Left kidney (tissue), 2 donors: ENCODE measurements around the gene ROM1. TPM values are rescaled to one million over a fixed set of nuclear protein-coding genes. Genes with fewer than 3 reads are reported as not detected.
"Not testable (repeated sequence)": the region's sequence is repeated elsewhere in the genome, so short reads cannot be mapped to it uniquely, and the experiment has no call there.

Experiments used
- DNase-seq: peaks from one replicate; pipeline ENCODE4 v3.0.0-alpha.2; 2013
- polyA plus RNA-seq: library from polyadenylated mRNA; unstranded; fragments of 120-200 nt; gene quantifications from one replicate; pipeline ENCODE4 v1.2.1, GENCODE V29; 2013; ENCODE audit not compliant: insufficient read length

The ROM1 gene
- polyA plus RNA-seq, 1 donor, result 3.5 TPM

DNA sequence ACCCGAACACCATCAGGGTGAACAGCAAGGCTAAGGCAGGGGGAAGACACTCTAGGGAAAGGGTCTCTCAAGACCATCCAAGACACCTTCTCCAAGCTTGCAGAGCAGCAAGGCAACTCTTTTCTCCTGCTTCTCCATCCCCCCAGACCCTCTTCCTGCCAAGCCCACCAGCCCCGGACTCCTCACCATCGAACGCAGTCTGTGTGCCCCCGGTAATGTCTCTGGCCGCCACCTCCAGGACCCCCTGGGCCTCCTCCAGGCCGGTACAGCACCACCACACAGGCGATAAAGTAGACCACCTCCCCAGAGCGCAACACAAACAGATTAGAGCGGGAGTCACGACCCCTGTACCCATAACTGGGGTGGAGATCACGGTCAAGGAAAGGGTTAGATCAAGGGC lies 4.3 kb upstream of the ROM1 start:
- DNase-seq, result no peak

DNA sequence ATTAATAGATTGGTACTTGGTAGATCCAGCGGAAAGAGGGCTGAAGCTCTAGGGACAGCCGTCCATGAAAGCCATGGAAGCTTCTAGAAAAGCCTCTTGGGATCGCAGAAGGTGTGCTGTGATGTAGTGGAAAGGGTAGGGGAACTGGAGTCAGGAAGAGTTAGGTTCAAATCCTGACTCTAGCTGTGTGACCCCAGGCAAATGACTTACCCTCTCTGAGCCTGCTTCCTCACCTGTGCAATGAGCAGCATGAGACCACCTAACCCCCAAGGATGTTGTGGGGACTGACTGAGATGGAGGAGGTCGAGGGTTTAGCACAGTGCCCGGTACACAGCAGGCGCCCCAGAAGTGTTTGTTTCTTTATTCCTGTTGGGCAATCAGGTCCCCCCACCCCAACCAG lies 2.7 kb upstream of the ROM1 start:
- DNase-seq, result no peak

DNA sequence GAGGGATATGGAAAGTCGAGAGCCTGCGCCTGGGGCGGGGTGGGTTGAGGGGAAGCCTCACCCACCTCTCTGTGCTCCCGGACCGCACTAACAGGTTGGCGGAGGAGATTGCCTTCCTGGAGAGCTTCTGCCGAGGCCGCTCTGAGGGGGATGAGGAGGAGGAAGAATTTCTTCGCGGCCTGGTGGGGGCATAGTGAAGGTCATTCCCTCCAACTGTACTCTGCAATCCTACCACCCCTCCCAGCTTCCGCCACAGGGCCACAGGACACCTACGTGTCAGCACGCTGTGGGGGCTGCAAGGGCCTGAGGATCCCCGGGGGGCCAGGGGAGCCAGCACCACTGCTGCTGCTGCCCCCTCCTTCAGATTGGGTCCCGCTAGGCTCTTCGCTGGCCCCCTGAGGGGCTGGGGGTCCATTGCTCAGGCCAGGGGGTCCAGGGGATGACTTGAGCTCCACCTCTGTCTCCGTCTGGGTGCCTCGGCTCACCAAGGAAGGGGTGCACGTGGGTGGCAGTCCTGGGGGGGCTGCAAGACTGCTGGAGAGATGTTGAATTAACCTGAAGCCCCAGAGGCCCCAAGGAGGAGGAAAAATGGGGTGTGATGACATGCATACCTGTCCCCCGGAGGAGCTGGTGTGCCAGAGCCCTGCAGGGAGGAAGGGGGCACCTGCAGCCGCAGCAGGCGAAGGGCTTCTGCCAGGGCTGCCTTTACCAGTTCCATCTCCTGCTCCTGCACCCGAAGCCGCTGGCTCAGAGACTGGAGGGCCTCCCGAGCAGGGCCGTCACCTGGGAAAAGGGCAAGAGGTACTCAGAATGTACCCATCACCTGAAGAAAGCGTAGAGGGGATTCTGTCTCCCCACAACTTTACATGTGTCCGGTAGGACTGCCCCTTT lies 2.0 kb upstream of the ROM1 start:
- DNase-seq, result no peak

DNA sequence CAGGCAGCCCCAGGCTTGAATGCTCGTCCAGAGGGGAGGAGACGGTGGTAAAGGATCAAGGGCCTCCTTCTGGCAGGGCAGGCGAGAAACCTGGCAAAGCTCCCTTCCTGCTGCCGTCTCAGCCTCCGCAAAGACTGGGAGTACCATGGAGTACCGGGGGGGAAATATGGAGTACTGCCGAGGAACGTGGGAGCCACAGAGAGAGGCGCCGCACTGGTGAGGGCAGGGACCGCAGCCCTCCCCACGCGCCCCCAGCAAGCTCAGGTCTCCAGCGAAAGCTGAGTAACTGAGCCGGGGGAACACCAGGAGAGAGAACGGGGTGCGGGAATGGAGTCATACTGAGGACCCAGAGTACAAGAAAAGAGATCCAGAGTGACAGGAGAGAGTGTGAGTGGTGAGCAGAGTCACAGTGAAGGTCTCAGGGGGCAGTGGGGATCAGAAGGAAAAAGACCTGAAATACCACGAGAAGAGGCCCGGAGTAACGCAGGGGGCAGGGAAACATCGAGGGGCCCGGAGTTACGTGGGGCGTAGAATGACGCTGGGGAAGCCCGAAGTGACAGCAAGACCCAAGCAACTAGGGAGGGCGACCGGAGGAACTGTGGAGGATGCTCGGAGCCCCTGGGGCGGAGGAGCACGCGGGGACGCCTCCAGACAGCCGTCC lies 1.2 kb upstream of the ROM1 start:
- no peak for DNase-seq

DNA sequence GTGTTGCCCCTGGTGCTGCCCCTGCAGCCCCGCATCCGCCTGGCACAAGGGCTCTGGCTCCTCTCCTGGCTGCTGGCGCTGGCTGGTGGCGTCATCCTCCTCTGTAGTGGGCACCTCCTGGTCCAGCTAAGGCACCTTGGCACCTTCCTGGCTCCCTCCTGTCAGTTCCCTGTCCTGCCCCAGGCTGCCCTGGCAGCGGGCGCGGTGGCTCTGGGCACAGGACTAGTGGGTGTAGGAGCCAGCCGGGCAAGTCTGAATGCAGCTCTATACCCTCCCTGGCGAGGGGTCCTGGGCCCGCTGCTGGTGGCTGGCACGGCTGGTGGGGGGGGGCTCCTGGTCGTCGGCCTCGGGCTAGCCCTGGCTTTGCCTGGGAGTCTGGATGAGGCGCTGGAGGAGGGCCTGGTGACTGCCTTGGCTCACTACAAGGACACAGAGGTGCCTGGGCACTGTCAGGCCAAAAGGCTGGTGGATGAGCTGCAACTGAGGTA lies 278 bp downstream of the ROM1 start:
- no peak for DNase-seq

DNA sequence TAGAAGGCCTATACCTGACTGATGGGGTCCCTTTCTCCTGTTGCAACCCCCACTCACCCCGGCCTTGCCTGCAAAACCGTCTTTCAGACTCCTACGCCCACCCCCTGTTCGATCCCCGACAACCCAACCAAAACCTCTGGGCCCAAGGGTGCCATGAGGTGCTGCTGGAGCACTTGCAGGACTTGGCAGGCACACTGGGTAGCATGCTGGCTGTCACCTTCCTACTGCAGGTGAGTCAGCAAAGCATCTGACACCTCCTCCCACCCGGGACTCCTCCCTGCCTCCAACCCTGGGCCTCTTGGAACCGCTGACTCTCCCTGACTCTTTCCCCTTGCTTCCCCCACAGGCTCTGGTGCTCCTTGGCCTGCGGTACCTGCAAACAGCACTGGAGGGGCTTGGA lies 1.2 kb downstream of the ROM1 start:
- DNase-seq, result no peak

DNA sequence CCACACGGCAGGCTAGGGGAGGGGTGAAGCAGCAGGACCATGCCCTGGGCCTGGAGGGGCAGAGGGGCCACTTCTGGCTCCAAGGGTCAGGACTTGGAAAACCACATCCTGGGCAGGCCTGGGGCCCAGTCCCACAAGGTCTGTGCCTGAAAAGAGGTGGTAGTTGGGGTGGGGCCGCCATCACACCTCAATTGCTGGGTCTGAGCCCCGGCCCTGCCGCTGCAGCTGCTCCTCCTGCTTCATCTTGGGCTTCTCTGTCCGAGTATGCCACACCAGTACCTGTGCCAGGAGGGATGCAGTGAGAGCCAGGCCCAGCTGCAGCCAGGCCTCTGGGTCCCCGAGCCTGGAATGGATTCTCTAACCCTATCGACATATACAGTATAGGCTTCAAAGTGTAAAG lies 2.5 kb downstream of the ROM1 start:
- no peak for DNase-seq

DNA sequence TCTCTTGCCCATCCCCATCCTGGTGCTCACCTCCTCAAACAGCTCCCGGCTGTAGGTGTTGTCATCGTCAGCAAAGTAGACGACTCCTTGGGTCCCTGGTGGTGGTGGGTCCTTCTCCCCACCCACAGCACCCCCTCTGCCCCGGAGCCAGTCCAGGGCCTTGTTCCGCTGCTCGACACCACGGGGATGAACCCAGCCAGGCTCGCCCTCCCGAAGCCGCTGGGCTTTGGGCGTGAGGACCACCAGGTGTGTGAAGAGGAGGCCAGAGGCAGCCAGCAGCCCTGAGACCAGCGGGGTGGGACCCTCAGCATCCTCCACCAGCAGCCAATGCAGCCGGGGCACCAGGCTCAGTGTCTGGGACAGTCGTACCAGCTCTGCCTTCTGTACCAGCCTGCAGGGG lies 3.9 kb downstream of the ROM1 start:
- DNase-seq, result not testable (repeated sequence)

DNA sequence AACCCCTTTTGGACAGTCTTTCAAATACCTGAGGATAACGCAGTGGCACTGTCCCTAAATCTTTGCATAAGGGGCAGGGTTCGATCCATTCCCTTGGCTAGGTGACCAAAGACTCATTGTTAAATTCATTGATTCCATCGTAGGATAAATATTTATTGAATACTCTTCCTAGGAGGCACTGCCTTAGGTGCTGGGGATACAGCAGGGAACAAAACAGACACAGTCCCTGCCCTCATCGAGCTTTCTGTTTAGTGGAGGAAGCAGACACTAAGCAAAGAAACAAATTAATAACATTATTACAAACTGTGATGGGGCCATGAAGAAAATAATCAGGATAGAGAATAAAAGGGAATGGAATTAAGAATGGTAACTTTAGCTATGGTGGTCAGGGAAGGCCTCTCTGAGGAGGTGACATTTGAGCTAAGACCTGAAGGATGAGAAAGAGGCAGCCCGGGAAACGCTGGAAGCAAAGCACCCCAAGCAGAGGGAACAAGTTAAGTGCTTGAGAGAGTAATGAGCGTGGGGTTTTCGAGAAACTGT lies 8.0 kb downstream of the ROM1 start:
- no peak for DNase-seq

DNA sequence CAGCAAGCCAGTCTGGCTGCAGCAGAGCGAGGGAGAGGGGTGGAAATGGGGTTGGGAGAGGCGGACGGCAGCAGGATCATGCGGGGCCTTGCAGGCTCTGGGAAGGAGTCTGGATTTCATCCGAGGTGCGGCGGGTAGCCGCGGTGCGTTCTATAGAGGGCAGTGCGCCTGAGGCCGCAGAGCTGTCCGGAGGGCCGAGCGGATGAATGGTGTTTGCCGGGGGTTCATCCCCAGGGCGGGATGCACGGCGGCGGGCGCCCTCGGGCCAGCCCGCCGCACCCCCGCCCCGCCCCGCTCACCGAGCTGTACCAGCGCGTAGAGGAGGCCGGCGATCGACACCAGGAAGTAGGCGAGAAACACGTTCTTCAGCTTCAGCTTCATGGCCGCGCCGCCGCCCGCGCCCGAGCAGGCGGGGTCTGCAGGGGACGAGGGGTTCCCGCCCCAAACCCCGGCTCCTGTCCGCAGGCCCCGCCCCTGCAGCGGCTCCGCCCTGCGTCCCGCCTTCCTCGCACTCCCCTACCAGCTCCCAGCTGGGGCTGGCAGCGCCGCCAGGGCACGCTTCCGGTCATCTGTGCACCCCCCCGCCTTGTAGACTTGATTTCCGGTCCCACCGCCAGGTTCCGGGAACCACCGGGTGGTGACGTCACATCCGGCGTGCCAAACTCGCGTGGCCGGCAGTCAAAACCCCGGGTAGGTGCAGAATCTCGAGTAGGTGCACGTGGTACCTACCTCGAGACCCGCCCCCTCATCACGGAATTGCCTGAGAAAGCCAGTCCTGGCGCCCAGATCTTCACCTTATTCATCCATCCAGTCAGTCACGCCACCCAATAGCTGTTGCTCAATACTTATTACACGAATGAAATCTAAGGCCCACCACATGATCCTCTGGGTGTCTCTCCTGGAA lies 8.8 kb downstream of the ROM1 start, which contains the start of gene B3GAT3:
Gene B3GAT3, minus strand, starts transcription at position 420 of the 904 bp plus-strand sequence. Its CDS starts 39 bp downstream, at position 381.
- peak; percentile 93 for DNase-seq

DNA sequence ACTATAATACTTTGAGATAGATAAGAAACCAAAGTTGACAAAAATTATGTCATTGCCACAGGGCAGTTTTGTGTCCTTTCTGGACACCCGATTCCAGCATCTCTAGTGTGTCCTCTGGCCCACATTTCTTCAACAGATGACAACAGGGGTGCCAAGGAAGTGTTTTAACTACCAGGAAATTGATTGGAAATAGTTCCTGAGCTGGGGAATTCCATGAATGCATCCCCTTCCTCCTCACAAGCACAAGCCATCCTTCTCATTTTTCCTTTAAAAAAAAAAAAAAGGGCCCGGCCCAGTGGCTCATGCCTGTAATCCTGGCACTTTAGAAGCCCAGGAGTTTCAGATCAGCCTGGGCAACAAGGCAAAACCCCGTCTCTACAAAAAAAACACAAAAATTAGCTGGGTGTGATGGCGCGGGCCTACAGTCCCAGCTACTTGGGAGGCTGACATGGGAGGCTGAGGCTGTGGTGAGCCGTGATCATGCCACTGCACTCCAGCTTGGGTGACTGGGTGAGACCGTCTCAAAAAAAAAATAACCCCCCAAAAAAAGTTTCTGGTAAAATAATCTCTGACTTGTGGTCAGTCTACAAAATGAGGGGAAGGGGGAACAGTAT lies 9.5 kb downstream of the ROM1 start:
- DNase-seq, result no peak

DNA sequence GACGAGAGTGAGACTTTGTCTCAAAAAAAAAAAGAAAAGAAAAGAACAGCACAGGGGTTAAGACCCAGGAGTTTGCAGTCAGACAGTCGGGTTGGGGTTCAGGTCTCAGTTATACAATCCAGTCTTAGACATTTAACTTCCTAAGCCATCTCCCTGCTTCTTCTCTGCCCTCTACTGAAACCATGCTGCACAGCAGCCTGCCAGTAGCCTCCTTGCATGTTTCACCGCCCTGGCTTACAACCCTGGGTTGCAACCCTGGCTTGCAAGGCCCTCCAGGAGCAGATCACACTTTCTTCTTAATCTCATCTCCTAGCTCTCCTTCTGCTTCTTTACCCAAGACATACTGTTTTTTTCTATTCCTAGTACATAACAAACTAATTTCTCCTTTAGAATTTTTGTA lies 14.7 kb downstream of the ROM1 start:
- no peak for DNase-seq

DNA sequence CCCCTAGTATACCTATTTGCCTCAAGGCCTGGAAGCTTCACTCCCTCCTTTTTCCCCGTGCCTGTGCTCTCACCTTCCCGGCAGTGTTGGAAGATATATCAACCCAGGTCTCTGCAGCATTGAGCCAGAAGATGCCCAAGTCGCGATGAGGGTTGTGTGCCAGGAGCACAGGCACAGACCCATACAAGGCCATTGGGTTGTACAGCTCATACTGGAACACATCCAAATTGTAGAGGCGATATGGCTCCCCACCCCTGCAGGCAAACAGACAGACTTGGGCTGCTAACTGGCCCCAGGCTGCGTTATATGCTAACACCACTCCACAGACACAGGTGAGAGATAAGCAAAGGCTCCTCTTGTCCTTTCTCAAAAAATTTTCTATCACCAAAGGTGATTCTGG lies 19.4 kb downstream of the ROM1 start:
- no peak for DNase-seq

DNA sequence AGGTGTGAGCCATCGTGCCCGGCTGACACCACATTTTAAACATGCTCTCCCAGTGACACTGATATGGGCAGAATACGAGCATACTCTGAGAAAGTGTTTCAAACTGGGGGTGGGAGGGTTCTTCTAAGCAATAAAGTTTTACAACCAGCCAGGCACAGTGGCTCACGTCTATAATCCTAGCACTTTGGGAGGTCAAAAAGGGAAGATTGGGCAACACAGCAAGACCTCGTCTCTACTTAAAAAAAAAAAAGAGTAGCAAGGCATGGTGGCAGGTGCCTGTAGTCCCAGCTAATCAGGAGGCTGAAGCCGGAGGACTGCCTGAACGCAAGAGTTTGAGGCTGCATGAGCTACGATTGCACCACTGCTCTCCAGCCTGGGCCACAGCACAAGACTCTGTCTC lies 31.2 kb downstream of the ROM1 start:
- DNase-seq, result no peak

DNA sequence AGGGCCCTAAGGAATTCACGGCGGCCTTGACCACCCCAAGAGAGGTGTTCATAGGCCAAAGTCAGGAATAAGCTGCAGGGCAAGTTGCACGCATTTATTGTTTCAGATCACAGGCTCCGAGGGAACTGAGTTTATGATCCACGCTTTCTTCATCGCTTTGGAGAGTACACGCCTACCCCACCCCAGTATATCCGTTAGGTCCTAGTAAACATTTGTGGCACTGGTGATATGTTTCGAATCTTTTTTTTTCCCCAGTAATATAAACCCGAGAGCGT lies 32.6 kb downstream of the ROM1 start:
- no peak for DNase-seq

DNA sequence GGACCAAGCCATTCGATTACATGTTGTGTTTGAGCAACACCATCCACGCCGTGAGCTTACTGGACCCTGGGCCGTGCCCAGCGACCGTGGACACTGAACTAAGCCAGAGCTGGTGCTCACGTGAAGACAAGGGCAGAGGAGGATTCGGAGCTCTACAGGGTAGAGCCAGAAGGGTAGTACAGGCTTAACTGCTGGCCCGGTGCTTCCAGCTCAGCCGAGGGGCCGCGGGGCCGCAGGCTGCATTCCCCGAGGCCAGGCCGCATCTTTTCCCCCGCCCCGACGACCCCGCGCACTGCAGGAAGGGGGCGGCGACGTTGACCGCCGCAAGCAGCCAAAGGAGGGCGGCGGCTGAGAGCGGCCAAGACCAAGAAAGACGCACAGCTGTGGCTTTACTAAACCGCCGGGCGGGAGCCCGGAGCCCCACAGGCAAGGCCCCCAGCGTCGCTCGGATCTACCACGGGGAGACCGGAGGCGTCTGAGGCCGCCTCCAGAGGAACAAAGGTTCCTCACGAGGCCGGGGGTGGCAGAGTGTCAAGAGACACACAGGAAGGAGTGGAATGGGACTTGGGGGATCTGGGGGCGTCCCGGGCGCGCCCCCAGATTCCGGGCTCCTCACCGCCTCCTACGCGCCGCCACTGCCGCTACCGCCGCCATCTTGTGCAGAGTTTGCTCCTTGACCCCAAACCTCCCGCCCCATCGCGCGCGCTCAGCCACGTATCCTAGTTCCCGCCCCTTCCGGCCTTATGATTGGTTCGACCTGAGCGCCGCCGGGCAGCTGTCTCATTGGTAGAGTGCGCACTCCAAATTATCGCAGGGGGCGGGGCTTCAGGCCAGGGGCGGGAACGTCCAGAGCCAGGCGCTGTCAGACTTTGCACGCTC lies 33.1 kb downstream of the ROM1 start, which contains the start of gene GANAB:
Gene GANAB, minus strand, starts transcription at position 668 of the 879 bp plus-strand sequence. Its CDS starts 14 bp downstream, at position 654.
- peak; percentile 99 for DNase-seq

DNA sequence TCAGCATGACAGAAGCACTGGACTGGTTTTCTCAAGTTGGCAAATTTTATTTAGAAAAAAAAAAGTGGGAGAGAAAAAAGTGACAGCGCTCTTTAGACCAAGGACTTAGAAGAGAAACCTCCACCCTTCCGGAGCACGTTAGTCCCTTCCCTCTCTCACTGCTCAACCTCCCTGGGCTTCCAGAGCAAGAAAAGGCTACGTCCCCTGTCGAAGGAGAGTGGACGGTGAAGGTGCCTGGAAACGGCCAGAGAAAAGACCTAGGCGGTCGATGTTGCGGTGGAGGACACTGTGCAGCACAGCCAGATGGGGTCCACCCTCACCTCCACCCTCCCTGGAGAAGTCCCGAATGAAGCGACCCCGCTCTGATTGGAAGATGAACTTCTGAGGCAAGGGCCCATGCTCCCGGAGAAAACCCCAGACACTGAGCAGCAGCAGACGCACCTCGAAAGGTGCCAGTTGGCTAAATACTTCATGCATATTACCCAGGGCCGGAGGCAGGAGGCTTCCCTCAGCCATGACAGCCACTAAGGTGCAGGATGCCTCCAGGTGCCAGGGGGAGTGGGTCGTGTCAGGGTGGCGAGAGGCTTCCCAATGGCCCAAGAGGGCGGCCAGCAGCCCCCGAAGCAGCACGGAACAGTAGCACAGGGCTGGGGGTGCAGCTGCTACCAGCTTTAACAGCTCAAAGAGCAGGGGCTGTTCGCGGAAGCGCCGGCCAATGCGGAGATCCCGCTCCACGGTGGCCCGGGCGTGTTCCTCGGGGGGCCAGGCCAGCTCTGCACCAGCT lies 34.0 kb downstream of the ROM1 start:
- DNase-seq, result no peak

DNA sequence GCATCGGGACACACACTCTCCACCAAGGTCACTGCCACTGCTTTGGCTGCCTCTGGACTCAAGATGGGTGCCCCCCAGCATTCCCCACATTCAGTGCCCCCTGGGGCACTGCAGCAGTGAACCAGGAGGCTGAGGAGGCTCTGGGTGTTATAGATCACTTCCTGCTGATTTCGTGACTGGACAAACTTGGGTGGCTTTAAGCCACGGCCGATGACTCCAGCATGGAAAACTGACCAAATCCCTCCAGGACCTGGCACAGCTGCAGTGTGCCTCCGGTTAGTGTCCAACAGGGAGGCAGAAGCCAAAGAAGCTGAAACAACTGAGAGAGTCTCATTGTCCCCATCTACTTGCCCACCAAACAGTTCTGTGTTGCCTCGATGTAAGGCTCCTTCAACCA lies 34.5 kb downstream of the ROM1 start:
- DNase-seq, result no peak

DNA sequence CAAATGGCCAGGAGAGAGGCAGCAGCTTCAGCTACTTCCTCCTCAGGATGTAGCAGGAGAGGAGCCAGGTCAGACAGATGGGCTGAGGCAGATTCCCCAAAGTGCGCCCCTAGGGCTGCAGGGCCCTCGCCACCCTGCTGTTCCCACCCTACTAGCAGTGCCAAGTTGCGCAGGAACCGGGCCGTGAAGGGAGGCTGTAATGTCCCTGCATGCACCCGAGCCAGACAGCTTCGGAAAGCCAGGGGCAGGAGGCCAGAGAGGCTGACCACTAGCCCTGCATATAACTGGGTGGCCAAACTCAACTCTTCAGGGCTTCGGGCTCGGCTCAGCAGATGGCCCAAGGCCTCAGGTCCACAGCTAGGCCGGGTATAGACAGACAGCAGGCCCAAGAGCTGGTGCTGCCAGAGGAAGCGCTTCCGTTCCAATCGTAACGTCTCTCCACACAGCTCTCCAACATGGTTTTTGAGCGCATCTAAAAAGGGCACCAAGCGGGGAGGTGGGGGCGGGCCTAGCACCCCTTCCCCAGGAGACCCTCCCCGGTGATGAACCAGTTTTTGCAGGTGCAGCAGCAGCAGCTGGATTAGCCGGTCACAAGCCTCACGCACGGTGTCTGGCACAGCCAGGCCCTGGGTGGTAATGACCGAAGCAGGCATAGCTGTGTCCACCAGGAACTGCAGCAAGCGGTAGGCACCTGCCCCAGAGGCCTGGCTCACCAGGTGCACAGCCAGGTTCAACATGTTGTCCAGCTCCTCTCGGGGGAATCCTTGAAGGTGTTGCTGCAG lies 35.3 kb downstream of the ROM1 start:
- no peak for DNase-seq
